Vagina (tissue), 2 donors: ENCODE results near the gene COL28A1.

ENCODE experiments used
- CTCF ChIP-seq, 3 experiments: fragments of 450-650 bp in 2 of 3; fragments of 200-600 bp in 1 of 3; sonication (generic) in 1 of 3; IDR thresholded peaks; one replicate each; pipeline ENCODE4 v1.5.1; 2017 to 2019; ENCODE audit warnings: antibody characterized with exemption in 3 of 3, mild to moderate bottlenecking in 2 of 3, moderate library complexity in 2 of 3
- POLR2A ChIP-seq, 2 donors: fragments of 450-650 bp; IDR thresholded peaks; one replicate each; pipeline ENCODE4 v1.6.1; 2017; ENCODE audit warnings: antibody characterized with exemption in 2 of 2, mild to moderate bottlenecking in 2 of 2, moderate library complexity in 2 of 2

- TF ChIP-seq CTCF (IDR thresholded peaks at IDR 0.05) (no peak), POLR2A (IDR thresholded peaks at IDR 0.05) (no peak)
Observed at GRCh38 chr7:7527047-7527446, 8.6 kb downstream of the COL28A1 start.
